HG03565 (cell line): ENCODE measurements around the gene SLC35F1.
"Not testable (repeated sequence)": the region's sequence is repeated elsewhere in the genome, so short reads cannot be mapped to it uniquely, and the experiment has no call there.

Source experiments
- ATAC-seq: cut with Tn5 transposase; IDR thresholded peaks from one replicate; pipeline ENCODE4 v1.9.1; 2021; ENCODE audit warnings: mild to moderate bottlenecking, moderate library complexity; ENCODE audit not compliant: unreplicated experiment

Gene SLC35F1

GRCh38 chr6:117906958-117907600, at the start of gene SLC35F1:
TSS of gene SLC35F1 (plus strand) at chr6:117907264.
- ATAC-seq: peak; percentile 43

GRCh38 chr6:117858601-117859000, 48.5 kb upstream of the SLC35F1 start:
- ATAC-seq: not testable (repeated sequence)

GRCh38 chr6:117861545-117861944, 45.5 kb upstream of the SLC35F1 start:
- no peak for ATAC-seq

GRCh38 chr6:117866561-117866960, 40.5 kb upstream of the SLC35F1 start:
- ATAC-seq: no peak

DNA sequence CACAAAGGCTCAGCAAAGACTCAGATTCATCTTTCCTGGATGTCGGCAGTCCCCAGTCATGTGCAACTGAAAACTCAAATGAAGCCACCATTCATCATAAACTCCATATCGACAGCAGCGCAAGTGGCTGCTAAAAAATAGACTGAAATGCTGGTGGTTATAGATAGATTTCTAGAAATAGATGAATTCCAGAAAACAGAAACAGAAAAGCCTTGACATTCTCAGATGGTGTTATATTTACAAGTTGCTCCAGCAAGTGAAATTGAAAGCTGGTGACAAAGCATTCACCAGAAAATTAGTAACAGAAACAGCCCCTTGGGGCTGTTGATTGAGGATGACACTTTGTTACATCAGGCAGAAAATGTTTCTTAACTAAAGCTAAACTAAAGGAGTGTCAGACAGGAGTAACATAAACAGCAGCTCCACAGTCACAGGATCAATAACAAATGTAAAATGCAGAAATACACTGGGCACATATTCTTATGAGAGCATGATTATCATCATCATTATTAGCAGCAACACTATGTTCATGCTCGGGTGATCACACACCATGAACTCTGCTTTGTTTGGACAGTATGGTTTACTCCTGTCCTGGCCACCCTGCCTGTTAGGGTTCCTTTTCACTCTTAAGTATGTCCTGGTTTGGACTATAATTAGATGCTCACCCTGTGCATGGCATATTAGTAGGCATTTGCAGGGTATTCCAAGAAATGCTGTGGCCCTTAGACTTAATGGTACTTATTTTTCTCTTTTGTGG, 36.4 kb upstream of the SLC35F1 start:
- peak; percentile 70 for ATAC-seq

DNA sequence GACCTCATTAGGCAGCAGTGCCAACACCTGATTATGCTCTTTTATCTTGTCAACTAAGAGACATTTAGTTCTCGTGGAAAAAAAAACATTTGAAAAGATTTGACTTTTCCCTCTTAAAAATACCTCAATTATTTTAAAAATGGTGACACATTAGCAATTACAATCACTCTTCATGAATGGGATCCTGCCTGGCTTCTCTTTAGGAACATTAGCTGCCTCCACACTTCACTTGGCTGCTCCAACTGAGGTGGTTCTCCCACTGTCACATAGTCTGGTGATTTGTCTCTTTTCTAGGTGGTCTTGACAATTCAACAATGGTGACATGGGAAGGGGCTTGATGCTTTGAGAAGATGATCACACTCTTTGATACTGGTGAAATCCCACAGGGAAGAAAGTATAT, 26.2 kb upstream of the SLC35F1 start:
- no peak for ATAC-seq

DNA sequence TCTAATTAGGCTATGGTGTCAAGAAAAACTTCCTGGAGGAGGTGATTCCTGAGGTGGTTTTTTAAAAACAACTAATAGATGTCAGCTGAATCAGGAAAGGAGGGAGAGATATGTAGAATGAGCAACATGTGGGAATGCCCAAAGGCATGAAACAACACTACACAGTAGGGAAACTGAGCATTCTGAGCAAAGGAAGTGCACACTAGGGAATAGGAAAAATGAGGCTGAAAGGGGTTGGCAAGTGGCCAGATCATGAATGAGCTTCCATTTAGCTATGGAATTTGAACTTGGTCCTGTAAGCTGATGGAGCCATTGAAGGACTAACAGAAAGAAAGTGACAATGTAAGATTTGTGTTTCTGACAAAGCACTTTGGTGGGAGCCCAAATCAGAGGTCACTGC, 16.9 kb upstream of the SLC35F1 start:
- no peak for ATAC-seq

GRCh38 chr6:117906507-117906957, 532 bp upstream of the SLC35F1 start:
- peak; percentile 53 for ATAC-seq

DNA sequence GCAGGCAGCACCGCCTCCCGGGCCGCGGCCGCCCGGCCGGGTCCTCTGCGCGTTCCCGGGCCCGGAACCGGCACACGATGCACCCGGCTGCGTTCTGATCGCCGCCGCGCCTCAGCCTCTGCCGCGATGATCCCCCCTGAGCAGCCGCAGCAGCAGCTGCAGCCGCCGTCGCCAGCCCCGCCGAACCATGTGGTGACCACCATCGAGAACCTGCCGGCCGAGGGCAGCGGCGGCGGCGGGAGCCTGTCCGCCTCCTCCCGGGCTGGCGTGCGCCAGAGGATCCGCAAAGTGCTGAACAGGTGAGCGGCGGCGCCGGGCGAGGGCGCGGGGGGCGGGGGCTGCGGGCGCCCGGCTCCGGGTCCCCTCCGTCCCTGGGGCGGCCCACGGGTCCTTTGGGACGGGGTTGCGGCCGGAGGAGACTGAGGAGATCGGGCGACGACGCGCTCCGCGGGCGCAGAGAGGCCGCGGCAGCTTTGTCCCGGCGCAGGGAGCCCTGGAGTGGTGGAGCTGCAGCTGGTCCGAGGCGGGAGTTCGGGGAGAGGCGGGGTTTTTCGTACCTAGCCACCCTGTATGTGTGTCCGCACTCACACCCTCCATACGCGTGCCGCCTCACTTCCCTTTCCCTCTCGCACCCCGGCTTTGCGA, 659 bp downstream of the SLC35F1 start:
- no peak for ATAC-seq

DNA sequence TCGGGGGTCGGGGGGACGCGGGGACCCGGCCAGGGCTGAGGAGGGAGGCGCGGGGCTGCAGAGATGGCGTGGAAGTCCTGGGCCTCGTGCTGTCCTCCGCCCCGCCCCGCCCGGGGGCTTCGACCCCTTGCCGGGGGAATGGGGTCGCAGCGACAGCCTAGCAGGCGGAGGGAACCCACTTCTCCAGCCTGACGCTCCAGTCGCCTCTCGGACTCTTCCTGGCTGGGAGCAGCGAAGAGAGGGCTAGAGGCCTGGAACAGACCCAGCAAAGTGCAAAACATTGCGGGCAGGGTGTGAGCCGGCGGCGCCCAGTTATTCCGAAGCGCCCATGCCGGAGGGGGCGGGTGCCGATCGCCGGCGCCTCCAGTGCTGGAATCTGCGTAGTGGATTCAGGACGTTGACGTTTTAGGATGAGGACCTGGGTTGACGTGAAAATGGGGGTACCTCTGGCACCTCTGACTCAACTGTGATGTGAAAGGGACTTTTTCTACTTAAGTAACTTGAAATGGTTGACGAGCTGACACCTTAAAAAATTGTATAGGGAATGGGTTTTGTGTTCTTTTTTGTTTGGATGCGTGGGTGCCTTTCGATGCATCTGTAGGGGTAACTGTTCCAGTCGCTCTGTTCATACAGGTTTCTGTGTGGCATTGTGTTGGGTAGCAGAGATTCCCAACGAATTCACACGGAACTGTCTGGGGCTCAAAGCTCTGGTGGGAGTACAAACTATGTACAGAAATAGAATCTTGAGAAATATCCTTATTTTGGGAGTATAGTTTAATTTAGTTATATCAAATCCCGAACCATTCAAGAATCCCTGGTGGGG, 1.4 kb downstream of the SLC35F1 start:
- no peak for ATAC-seq

GRCh38 chr6:117909638-117910037, 2.6 kb downstream of the SLC35F1 start:
- ATAC-seq: no peak

GRCh38 chr6:117910549-117910948, 3.5 kb downstream of the SLC35F1 start:
- no peak for ATAC-seq

- ATAC-seq: no peak
These were observed 4.1 kb downstream of the SLC35F1 start for GRCh38 chr6:117911150-117911549.

GRCh38 chr6:117911660-117912059, 4.6 kb downstream of the SLC35F1 start:
- no peak for ATAC-seq

DNA sequence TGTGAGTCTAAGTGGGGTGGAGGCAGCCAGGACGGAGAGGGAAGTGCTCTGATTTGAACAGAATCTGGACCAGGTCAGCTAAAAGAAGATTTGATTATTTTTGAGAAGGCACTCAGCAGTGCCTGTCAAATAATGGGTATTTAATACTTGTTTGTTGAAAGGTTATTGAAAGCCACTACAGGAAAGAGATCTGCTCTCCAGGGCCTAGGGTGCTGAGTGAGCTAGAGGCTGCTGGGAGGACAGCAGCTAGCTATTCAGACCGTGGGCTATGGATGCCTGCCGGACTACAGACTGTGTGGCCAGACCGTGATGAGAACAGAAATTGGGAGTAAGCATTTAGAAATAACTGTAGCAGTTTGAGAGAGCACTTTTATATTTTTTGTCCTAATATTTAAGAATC, 8.8 kb downstream of the SLC35F1 start:
- ATAC-seq: no peak

DNA sequence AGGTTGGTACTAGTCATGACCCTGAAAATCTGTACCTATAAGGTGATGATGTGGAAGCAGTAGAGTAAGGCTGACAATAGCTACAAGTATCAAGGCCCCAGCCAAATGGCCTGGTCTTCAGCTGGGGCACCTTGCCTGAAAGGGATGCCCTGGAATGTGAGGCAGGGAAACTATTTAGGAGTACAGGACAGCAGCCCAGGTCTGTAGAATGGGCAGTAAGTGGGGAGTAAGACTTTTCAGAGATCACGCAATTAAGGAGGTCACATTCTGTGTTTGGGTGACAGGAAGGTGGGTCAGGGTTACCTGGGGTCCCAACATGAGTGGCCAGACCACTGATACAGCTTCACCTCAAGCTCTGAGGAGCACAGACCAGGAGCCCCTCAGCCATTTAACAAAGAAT, 9.4 kb downstream of the SLC35F1 start:
- no peak for ATAC-seq

GRCh38 chr6:117917176-117917575, 10.1 kb downstream of the SLC35F1 start:
- no peak for ATAC-seq

- no peak for ATAC-seq
These were observed 11.4 kb downstream of the SLC35F1 start for GRCh38 chr6:117918454-117918853.

GRCh38 chr6:117919275-117919674, 12.2 kb downstream of the SLC35F1 start:
- ATAC-seq: no peak

DNA sequence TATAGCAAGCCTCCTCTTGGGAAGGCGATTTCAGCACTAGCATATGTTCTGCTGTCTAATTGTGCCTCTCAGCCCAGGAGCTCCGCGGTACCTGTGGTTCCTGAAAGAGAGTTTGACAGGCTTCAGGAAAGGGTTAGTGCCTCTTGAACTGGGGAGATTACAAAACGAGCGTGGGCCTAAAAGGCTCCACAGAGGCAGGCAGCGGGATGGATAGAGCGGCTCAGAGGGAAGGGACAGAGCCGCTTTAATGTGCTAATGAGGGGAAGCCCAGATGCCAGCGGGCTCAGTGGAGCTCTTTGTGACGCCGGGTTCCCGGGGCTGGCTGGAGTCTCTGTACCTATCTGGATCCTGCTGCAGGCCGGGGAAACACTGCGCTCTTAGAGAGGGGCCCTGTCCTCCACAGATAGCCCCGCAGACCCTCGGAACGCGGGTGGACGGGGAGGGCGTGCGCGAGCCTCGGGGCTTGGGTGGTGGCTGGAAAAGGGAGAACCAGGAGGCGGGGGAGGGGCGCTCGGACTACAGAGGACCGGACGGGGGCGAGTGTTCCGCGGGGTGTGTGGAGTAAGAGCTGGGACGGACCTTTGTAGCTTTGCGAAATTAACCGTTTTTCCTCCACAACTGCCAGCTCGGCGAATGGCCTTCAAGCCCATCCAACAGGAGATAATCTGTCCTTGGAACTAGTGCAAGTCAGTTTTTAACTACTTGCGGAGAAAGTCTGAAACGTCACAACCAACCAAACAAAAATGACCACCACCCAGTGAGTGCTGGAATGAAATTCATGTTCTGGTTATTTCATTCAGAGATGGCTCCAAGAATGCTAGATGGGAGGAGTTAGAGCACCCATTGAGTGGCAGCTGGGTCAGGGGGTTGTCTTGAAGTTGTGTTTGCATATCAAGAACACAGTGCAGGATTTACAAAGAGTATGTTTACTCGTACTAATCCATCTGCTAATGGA, 13.0 kb downstream of the SLC35F1 start:
- no peak for ATAC-seq
